Measurements from ENCODE around the gene RNF25.

- no peak for TF ChIP-seq CTCF (IDR thresholded peaks at IDR 0.05 in 8 of 11, conservative IDR thresholded peaks at IDR 0.05 in 3 of 11)
- TF ChIP-seq POLR2A (IDR thresholded peaks at IDR 0.05), result no peak
- peak in 1 of 3 donors; percentile 23 for TF ChIP-seq POLR2AphosphoS5 (IDR thresholded peaks at IDR 0.05)
Measured at GRCh38 chr2:218642121-218642656, 29.6 kb downstream of the RNF25 start.

Data from spleen (tissue), 7 donors.